SHP77 (cell line): Measurements from ENCODE around the gene MAPK6.
"Not testable (repeated sequence)": the region's sequence is repeated elsewhere in the genome, so short reads cannot be mapped to it uniquely, and the experiment has no call there.

ENCODE experiments used
- DNase-seq, 2 experiments: peaks; one replicate each; lab custom pipeline; 2025; lab: John Stamatoyannopoulos, UW

Gene MAPK6

GRCh38 chr15:52042051-52042851 lies 23.2 kb downstream of the MAPK6 start:
- no peak for DNase-seq

GRCh38 chr15:52045795-52046298 lies 26.8 kb downstream of the MAPK6 start:
- DNase-seq = not testable (repeated sequence)

- DNase-seq = not testable (repeated sequence)
These were observed 27.5 kb downstream of the MAPK6 start for GRCh38 chr15:52046552-52046951.

GRCh38 chr15:52050416-52050815 lies 31.4 kb downstream of the MAPK6 start:
- no peak for DNase-seq

- DNase-seq = no peak
These were observed 33.3 kb downstream of the MAPK6 start for GRCh38 chr15:52052066-52052935.

GRCh38 chr15:52054381-52054780 lies 35.4 kb downstream of the MAPK6 start:
- no peak for DNase-seq

GRCh38 chr15:52054858-52055257 lies 35.8 kb downstream of the MAPK6 start:
- not testable (repeated sequence) for DNase-seq

- DNase-seq = no peak
These were observed 37.0 kb downstream of the MAPK6 start for GRCh38 chr15:52056001-52056400.

GRCh38 chr15:52056496-52056895 lies 37.5 kb downstream of the MAPK6 start:
- no peak for DNase-seq

GRCh38 chr15:52057996-52058395 lies 39.0 kb downstream of the MAPK6 start:
- no peak for DNase-seq

- no peak for DNase-seq
These were observed 41.5 kb downstream of the MAPK6 start for GRCh38 chr15:52060501-52060900.

- no peak for DNase-seq
These were observed 48.0 kb downstream of the MAPK6 start for GRCh38 chr15:52066842-52067544.

- DNase-seq = no peak
These were observed 48.5 kb downstream of the MAPK6 start for GRCh38 chr15:52067545-52067926.

GRCh38 chr15:52068004-52068615 lies 49.1 kb downstream of the MAPK6 start:
- DNase-seq = no peak

- no peak for DNase-seq
These were observed 50.5 kb downstream of the MAPK6 start for GRCh38 chr15:52069559-52069958.

- DNase-seq = no peak
These were observed 52.6 kb downstream of the MAPK6 start for GRCh38 chr15:52071570-52071969.

- no peak for DNase-seq
These were observed 58.1 kb downstream of the MAPK6 start for GRCh38 chr15:52076889-52077781.

- DNase-seq = no peak
These were observed 59.3 kb downstream of the MAPK6 start for GRCh38 chr15:52078197-52078875.

- peak; percentile 63 to 74 for DNase-seq
These were observed 60.1 kb downstream of the MAPK6 start for GRCh38 chr15:52078876-52079700.
